WTC11 (cell line): Measurements from ENCODE around the gene THBD. TPM values are rescaled to one million over a fixed set of nuclear protein-coding genes. Genes with fewer than 3 reads are reported as not detected.

Experiments
- EMX1 ChIP-seq: fragments of 250-450 bp; sonication (Bioruptor Pico); IDR thresholded peaks from 2 replicates; pipeline ENCODE4 v1.8.0; 2021; ENCODE audit warnings: mild to moderate bottlenecking
- FOXK1 ChIP-seq: sonication (generic); formaldehyde crosslinking; IDR thresholded peaks from 2 replicates; pipeline ENCODE4 v1.8.0; 2022; ENCODE audit warnings: mild to moderate bottlenecking, moderate library complexity, missing genetic modification reagents
- JAZF1 ChIP-seq: fragments of 250-450 bp; sonication (Bioruptor Pico); IDR thresholded peaks from 2 replicates; pipeline ENCODE4 v1.9.0; 2021; ENCODE audit warnings: moderate library complexity, mild to moderate bottlenecking, inconsistent platforms
- JUN ChIP-seq: sonication (generic); formaldehyde crosslinking; IDR thresholded peaks from 2 replicates; pipeline ENCODE4 v1.8.0; 2023; ENCODE audit warnings: mild to moderate bottlenecking, missing genetic modification reagents
- KAT7 ChIP-seq: sonication (generic); formaldehyde crosslinking; IDR thresholded peaks from 2 replicates; pipeline ENCODE4 v1.8.1; 2023; ENCODE audit warnings: missing genetic modification reagents, mild to moderate bottlenecking, borderline replicate concordance
- MXD4 ChIP-seq: fragments of 250-450 bp; sonication (Bioruptor Pico); IDR thresholded peaks from 2 replicates; pipeline ENCODE4 v1.8.0; 2021; ENCODE audit warnings: mild to moderate bottlenecking, moderate library complexity, borderline replicate concordance
- MYBL2 ChIP-seq: sonication (generic); formaldehyde crosslinking; IDR thresholded peaks from 2 replicates; pipeline ENCODE4 v1.8.1; 2023; ENCODE audit warnings: mild to moderate bottlenecking, moderate library complexity, missing genetic modification reagents
- NR3C1 ChIP-seq: sonication (generic); formaldehyde crosslinking; conservative IDR thresholded peaks from 2 replicates; pipeline ENCODE4 v1.8.1; 2023; ENCODE audit warnings: low read depth, mild to moderate bottlenecking, missing genetic modification reagents
- SMAD3 ChIP-seq: sonication (generic); formaldehyde crosslinking; IDR thresholded peaks from 2 replicates; pipeline ENCODE4 v1.8.0; 2022; ENCODE audit warnings: missing genetic modification reagents, mild to moderate bottlenecking, borderline replicate concordance
- SMAD4 ChIP-seq: sonication (generic); formaldehyde crosslinking; IDR thresholded peaks from 2 replicates; pipeline ENCODE4 v1.8.0; 2022; ENCODE audit warnings: mild to moderate bottlenecking, missing genetic modification reagents
- TP53 ChIP-seq: sonication (generic); formaldehyde crosslinking; IDR thresholded peaks from 2 replicates; pipeline ENCODE4 v1.8.1; 2023; ENCODE audit warnings: mild to moderate bottlenecking, missing genetic modification reagents
- ZNF263 ChIP-seq: sonication (generic); formaldehyde crosslinking; IDR thresholded peaks from 2 replicates; pipeline ENCODE4 v1.8.1; 2022; ENCODE audit warnings: low read depth, mild to moderate bottlenecking, moderate library complexity, missing genetic modification reagents
- ZNF396 ChIP-seq: fragments of 250-450 bp; sonication (Bioruptor Pico); IDR thresholded peaks from 2 replicates; pipeline ENCODE4 v1.8.0; 2021; ENCODE audit warnings: mild to moderate bottlenecking, moderate library complexity, borderline replicate concordance
- total RNA-seq: library from RNA; stranded (reverse); gene quantifications from 3 replicates; pipeline ENCODE4 v1.2.3, GENCODE V29; 2021
- TF ChIP-seq, protein P1 (sequence below): sonication (generic); formaldehyde crosslinking; IDR thresholded peaks from 2 replicates; pipeline ENCODE4 v1.8.0; 2023; ENCODE audit warnings: missing genetic modification reagents
- TF ChIP-seq, protein P2 (sequence below): sonication (generic); formaldehyde crosslinking; IDR thresholded peaks from 2 replicates; pipeline ENCODE4 v1.8.1; 2023; ENCODE audit warnings: mild to moderate bottlenecking, missing genetic modification reagents, moderate library complexity
- TF ChIP-seq, protein P3 (sequence below): sonication (generic); formaldehyde crosslinking; IDR thresholded peaks from 2 replicates; pipeline ENCODE4 v1.8.0; 2022; ENCODE audit warnings: mild to moderate bottlenecking, missing genetic modification reagents
- TF ChIP-seq, protein P4 (sequence below): fragments of 250-450 bp; sonication (Bioruptor Pico); conservative IDR thresholded peaks from 2 replicates; pipeline ENCODE4 v1.9.0; 2021; ENCODE audit warnings: mild to moderate bottlenecking
- TF ChIP-seq, protein P5 (sequence below): sonication (generic); formaldehyde crosslinking; IDR thresholded peaks from 2 replicates; pipeline ENCODE4 v1.8.1; 2023; ENCODE audit warnings: mild to moderate bottlenecking, missing genetic modification reagents, moderate library complexity
- TF ChIP-seq, protein P6 (sequence below): fragments of 250-450 bp; sonication (Bioruptor Pico); IDR thresholded peaks from 2 replicates; pipeline ENCODE4 v1.9.0; 2021; ENCODE audit warnings: mild to moderate bottlenecking
- TF ChIP-seq, protein P7 (sequence below): sonication (generic); formaldehyde crosslinking; IDR thresholded peaks from 2 replicates; pipeline ENCODE4 v1.8.0; 2023; ENCODE audit warnings: missing genetic modification reagents, mild to moderate bottlenecking, borderline replicate concordance

The THBD gene
- total RNA-seq, 1 experiment from 2014 or later, result 1.0 TPM

DNA sequence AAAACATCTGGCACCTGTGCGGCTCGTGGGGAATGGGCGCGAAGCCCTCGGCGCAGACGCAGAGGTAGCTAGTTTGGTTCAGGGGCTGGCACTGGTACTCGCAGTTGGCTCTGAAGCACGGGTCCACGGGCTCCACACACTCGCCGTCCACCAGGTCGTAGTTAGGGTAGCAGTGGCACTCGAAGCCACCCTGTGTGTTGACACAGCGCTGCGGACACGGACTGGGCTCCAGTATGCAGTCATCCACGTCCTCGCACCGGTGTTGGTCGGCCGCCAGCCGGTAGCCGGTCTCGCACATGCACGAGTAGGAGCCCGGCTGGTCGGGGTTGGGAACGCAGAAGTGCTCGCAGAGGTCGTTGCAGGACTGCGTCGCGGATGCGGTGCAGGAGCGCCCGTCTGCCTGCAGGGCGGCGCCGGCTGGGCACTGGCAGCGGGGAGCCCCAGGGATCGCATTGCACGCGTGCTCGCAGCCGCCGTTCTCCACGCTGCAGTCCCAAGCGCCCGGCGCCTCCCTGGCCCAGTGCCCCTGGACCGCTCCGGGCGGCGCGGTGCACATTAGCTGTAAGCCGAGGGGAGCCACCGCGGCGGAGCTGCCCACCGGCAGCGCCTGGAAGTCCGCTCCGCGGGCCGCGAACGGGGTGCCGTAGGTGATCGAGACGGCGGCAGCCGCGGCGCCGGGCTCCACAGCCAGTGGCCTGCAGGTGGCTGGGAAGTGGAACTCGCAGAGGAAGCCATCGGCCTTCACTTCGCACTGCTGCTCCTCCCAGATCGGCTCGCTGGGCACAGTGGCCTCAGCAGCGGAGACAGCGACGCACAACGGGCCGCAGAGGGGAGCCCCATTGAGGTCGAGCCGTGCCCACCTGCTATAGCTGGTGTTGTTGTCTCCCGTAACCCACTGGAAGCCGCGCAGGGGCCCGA lies 930 bp downstream of the THBD start (continued):
- peak; percentile 87; the same call in 1 of the 2 replicates for TF ChIP-seq KAT7 (CRISPR knock-in tag)
- TF ChIP-seq ZNF396 (CRISPR knock-in tag), result no peak
- TF ChIP-seq, protein P1, sequence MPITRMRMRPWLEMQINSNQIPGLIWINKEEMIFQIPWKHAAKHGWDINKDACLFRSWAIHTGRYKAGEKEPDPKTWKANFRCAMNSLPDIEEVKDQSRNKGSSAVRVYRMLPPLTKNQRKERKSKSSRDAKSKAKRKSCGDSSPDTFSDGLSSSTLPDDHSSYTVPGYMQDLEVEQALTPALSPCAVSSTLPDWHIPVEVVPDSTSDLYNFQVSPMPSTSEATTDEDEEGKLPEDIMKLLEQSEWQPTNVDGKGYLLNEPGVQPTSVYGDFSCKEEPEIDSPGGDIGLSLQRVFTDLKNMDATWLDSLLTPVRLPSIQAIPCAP, result no peak
- TF ChIP-seq, protein P2, sequence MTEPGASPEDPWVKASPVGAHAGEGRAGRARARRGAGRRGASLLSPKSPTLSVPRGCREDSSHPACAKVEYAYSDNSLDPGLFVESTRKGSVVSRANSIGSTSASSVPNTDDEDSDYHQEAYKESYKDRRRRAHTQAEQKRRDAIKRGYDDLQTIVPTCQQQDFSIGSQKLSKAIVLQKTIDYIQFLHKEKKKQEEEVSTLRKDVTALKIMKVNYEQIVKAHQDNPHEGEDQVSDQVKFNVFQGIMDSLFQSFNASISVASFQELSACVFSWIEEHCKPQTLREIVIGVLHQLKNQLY (CRISPR knock-in tag), result no peak
- TF ChIP-seq, protein P3, sequence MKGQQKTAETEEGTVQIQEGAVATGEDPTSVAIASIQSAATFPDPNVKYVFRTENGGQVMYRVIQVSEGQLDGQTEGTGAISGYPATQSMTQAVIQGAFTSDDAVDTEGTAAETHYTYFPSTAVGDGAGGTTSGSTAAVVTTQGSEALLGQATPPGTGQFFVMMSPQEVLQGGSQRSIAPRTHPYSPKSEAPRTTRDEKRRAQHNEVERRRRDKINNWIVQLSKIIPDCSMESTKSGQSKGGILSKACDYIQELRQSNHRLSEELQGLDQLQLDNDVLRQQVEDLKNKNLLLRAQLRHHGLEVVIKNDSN, result peak; percentile 55; the same call in 1 of the 2 replicates
- peak; percentile 53; the same call in 1 of the 2 replicates for TF ChIP-seq FOXK1 (CRISPR knock-in tag)
- TF ChIP-seq, protein P4, sequence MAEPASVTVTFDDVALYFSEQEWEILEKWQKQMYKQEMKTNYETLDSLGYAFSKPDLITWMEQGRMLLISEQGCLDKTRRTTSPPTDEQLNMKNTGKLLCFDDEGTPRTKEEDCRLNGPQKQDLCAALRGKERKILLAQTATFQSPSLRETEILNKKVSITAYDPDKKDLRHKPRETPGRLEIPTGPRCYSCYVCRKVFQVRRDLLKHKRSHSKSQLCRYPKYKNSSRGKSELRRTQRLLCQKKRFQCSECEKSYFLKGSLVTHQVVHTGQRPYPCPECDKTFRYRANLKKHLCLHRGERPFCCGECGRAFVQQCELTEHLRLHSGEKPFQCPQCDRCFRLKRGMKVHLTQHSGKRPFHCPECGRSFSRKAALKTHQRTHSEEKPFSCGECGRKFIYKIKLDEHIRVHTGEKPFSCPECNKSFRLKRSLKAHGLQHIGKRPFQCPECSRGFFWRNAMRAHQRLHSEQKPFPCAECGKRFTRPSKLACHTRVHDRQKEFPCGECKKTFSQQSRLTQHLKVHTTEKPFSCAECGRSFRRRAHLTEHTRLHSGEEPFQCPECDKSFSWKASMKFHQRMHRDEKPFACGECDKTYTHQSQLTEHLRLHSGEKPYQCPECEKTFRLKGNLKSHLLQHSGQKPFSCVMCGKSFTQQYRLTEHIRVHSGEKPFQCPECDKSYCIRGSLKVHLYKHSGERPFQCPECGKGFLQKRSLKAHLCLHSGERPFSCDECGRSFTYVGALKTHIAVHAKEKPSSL, result no peak
- 0 out of 2 replicates have a peak, but pooled peaks have one; percentile 64 for TF ChIP-seq ZNF263 (CRISPR knock-in tag)
- TF ChIP-seq, protein P5, sequence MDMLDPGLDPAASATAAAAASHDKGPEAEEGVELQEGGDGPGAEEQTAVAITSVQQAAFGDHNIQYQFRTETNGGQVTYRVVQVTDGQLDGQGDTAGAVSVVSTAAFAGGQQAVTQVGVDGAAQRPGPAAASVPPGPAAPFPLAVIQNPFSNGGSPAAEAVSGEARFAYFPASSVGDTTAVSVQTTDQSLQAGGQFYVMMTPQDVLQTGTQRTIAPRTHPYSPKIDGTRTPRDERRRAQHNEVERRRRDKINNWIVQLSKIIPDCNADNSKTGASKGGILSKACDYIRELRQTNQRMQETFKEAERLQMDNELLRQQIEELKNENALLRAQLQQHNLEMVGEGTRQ (CRISPR knock-in tag), result peak; percentile 36; the same call in 1 of the 2 replicates
- peak; percentile 43; the same call in 1 of the 2 replicates for TF ChIP-seq JUN (CRISPR knock-in tag)
- TF ChIP-seq, protein P6, sequence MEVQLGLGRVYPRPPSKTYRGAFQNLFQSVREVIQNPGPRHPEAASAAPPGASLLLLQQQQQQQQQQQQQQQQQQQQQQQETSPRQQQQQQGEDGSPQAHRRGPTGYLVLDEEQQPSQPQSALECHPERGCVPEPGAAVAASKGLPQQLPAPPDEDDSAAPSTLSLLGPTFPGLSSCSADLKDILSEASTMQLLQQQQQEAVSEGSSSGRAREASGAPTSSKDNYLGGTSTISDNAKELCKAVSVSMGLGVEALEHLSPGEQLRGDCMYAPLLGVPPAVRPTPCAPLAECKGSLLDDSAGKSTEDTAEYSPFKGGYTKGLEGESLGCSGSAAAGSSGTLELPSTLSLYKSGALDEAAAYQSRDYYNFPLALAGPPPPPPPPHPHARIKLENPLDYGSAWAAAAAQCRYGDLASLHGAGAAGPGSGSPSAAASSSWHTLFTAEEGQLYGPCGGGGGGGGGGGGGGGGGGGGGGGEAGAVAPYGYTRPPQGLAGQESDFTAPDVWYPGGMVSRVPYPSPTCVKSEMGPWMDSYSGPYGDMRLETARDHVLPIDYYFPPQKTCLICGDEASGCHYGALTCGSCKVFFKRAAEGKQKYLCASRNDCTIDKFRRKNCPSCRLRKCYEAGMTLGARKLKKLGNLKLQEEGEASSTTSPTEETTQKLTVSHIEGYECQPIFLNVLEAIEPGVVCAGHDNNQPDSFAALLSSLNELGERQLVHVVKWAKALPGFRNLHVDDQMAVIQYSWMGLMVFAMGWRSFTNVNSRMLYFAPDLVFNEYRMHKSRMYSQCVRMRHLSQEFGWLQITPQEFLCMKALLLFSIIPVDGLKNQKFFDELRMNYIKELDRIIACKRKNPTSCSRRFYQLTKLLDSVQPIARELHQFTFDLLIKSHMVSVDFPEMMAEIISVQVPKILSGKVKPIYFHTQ (CRISPR knock-in tag), result no peak
- TF ChIP-seq MYBL2 (CRISPR knock-in tag), result peak; percentile 64; the same call in 1 of the 2 replicates
- TF ChIP-seq NR3C1, result peak; percentile 94
- TF ChIP-seq, protein P7, sequence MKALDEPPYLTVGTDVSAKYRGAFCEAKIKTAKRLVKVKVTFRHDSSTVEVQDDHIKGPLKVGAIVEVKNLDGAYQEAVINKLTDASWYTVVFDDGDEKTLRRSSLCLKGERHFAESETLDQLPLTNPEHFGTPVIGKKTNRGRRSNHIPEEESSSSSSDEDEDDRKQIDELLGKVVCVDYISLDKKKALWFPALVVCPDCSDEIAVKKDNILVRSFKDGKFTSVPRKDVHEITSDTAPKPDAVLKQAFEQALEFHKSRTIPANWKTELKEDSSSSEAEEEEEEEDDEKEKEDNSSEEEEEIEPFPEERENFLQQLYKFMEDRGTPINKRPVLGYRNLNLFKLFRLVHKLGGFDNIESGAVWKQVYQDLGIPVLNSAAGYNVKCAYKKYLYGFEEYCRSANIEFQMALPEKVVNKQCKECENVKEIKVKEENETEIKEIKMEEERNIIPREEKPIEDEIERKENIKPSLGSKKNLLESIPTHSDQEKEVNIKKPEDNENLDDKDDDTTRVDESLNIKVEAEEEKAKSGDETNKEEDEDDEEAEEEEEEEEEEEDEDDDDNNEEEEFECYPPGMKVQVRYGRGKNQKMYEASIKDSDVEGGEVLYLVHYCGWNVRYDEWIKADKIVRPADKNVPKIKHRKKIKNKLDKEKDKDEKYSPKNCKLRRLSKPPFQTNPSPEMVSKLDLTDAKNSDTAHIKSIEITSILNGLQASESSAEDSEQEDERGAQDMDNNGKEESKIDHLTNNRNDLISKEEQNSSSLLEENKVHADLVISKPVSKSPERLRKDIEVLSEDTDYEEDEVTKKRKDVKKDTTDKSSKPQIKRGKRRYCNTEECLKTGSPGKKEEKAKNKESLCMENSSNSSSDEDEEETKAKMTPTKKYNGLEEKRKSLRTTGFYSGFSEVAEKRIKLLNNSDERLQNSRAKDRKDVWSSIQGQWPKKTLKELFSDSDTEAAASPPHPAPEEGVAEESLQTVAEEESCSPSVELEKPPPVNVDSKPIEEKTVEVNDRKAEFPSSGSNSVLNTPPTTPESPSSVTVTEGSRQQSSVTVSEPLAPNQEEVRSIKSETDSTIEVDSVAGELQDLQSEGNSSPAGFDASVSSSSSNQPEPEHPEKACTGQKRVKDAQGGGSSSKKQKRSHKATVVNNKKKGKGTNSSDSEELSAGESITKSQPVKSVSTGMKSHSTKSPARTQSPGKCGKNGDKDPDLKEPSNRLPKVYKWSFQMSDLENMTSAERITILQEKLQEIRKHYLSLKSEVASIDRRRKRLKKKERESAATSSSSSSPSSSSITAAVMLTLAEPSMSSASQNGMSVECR (CRISPR knock-in tag), result peak; percentile 86
- peak; percentile 83 for TF ChIP-seq TP53 (CRISPR knock-in tag)
- no peak for TF ChIP-seq SMAD3 (CRISPR knock-in tag)
- no peak for TF ChIP-seq MXD4 (CRISPR knock-in tag)
- no peak for TF ChIP-seq EMX1
- 0 out of 2 replicates have a peak, but pooled peaks have one; percentile 36 for TF ChIP-seq SMAD4
- no peak for TF ChIP-seq JAZF1 (CRISPR knock-in tag)
